Measurements from ENCODE around the gene ESPN.
"Not testable (repeated sequence)": the region's sequence is repeated elsewhere in the genome, so short reads cannot be mapped to it uniquely, and the experiment has no call there.

Gene ESPN

DNA sequence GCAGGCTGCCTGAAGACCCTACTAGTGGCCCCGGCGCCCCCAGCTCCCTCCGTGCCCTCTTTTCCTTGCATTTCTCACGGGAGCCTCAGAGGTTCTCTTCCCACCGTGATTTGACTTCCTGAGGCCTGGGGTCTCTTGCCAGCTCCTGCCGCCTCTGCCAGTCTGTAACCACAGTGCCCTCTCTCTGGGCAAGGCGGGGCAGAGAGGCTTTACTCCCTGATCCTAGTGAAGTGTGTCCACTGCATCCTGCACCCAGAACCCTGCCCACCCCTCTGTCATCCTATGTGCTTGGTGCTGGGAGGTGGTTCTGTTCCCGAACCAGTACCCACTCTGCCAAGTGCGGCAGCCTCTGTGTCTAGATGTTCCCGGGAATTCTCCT is 2.4 kb downstream of the ESPN start:
- H3K9me3 ChIP-seq (ENCODE audit: control insufficient read depth in 1 of 2, low read length in 2 of 2), result no peaks in the 10 kb centered on the region
- H3K27me3 ChIP-seq (ENCODE audit: control insufficient read depth in 1 of 2, insufficient read depth in 2 of 2, low read length in 2 of 2), result peaks cover 32 to 38% of the 10 kb centered on the region in 2 donors
- H3K36me3 ChIP-seq (ENCODE audit: control insufficient read depth in 1 of 2, insufficient read depth in 2 of 2, low read length in 2 of 2), result no peaks in the 10 kb centered on the region
- peaks cover 11 to 33% of the 10 kb centered on the region in 2 donors for H3K4me1 ChIP-seq (ENCODE audit: control insufficient read depth in 1 of 2, insufficient read depth in 2 of 2, low read length in 2 of 2)
- H3K4me3 ChIP-seq (ENCODE audit: low read depth in 1 of 2, low read length in 2 of 2), result no peak overlapping the region
- no peak overlapping the region for H3K27ac ChIP-seq (ENCODE audit: low read depth, low read length)
- H3K9ac ChIP-seq (ENCODE audit: low read depth in 1 of 2, low read length in 2 of 2), result no peak overlapping the region

DNA sequence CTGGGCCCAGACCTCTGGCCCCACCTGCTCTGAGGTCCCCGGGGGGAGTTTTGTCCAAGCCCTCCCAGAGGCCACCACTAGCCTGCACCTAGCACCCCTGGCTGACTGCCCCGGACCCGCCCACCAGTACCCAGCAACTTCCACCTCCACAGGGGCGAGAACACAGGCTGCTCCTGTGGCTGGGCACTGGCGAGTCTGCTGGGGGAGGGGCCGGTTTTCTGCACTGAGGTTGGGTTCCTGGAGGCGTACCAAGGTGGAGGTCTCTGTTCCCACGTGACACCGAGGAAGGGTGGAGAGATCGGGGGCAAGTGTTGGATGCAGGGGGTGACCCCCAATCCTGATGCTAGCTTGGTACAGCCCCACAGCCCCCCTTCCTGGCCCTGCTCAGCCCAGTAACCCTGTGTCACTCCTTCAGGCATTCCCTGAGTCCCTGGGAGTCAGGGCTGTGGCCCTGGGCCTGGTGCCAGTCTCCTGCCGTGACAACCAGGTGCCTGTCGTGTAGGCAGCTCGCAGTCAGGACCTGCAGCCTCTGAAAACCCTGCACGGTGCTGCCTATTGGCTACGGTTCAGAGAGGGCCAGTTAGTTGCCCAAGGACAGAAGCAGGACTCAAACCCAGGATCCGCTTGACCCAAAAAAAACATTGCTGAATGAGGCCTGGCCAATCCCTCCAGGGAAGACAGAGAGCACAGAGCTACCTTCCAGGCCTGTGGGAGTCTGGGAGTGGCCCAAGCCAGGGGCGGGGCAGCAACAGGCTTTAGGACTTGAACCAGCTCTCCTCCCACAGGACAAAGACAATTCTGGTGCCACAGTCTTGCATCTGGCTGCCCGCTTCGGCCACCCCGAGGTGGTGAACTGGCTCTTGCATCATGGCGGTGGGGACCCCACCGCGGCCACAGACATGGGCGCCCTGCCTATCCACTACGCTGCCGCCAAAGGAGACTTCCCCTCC is 3.1 kb downstream of the ESPN start:
- no peak overlapping the region for H3K9ac ChIP-seq (ENCODE audit: low read depth in 1 of 2, low read length in 2 of 2)
- no peak overlapping the region for H3K4me3 ChIP-seq (ENCODE audit: low read depth in 1 of 2, low read length in 2 of 2)
- H3K27me3 ChIP-seq (ENCODE audit: control insufficient read depth in 1 of 2, insufficient read depth in 2 of 2, low read length in 2 of 2), result peaks cover 30 to 38% of the 10 kb centered on the region in 2 donors
- H3K9me3 ChIP-seq (ENCODE audit: control insufficient read depth in 1 of 2, low read length in 2 of 2), result no peaks in the 10 kb centered on the region
- H3K36me3 ChIP-seq (ENCODE audit: control insufficient read depth in 1 of 2, insufficient read depth in 2 of 2, low read length in 2 of 2), result no peaks in the 10 kb centered on the region
- H3K27ac ChIP-seq (ENCODE audit: low read depth, low read length), result no peak overlapping the region
- H3K4me1 ChIP-seq (ENCODE audit: control insufficient read depth in 1 of 2, insufficient read depth in 2 of 2, low read length in 2 of 2), result peaks cover 11 to 33% of the 10 kb centered on the region in 2 donors

DNA sequence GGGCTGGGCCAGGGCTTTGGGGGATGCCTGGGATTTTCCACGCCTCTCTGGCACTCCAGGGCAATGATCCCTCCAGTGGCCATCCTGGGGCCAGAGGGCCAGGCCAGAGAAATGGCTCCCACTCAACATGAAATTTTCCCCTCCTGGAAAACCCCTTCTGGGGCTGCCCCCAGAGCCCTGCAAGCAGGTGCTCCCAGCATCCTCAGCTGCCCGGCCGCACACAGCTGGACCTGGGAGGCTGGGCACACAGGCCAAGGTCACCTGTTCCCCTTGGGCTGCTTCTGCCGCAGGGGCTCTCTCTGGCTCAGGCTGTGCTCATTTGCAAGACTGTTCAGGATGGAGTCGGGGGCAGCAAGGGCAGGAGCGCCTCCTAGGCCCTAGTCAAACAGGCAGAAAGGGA is 3.9 kb downstream of the ESPN start:
- not testable (repeated sequence) for H3K27ac ChIP-seq (ENCODE audit: low read depth, low read length); H3K4me3 ChIP-seq (ENCODE audit: low read depth in 1 of 2, low read length in 2 of 2); H3K9me3 ChIP-seq (ENCODE audit: control insufficient read depth in 1 of 2, low read length in 2 of 2); H3K36me3 ChIP-seq (ENCODE audit: control insufficient read depth in 1 of 2, insufficient read depth in 2 of 2, low read length in 2 of 2); H3K9ac ChIP-seq (ENCODE audit: low read depth in 1 of 2, low read length in 2 of 2)
- Histone ChIP-seq H3K4me1 (ENCODE audit: control insufficient read depth in 1 of 2, insufficient read depth in 2 of 2, low read length in 2 of 2) (peaks cover 11 to 28% of the 10 kb centered on the region in 2 donors), H3K27me3 (ENCODE audit: control insufficient read depth in 1 of 2, insufficient read depth in 2 of 2, low read length in 2 of 2) (peaks cover 23 to 34% of the 10 kb centered on the region in 2 donors)

DNA sequence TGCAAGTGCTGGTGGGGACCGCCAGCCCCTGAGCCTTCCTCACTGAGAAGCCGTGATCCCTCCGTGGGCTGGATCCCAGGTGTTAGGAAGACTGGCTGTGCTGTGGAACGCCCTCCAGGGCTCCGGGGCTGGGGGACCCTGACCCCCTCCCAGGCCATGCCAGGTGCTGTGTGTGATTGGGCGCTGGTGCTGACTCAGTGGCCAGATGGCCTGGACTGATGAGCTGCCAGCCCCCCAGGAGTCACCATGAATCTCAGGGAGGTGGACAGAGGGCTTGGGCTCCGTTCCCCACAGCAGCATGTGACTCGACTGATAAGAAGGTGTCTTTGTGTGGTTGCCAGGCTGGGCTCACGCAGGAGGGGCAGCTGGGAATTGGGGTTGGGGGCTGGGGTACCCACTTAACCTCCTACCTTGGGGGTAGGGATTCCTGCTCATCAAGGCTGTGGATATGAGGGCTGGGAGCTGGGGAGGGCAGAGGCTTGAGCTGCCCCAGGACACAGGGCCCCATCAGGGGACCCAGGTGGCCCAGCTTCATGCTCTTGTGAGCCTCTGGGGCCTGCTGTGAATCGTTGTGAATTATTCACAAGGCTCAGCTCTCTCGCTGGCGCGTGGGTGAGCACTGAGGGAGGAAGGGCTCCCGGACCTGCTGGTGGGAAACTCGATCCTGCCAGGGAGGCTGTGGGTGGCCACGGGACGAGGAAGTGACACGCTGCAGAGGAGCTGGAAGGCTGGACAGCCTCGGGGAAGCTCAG is 5.3 kb downstream of the ESPN start:
- H3K27ac ChIP-seq (ENCODE audit: low read depth, low read length); H3K9me3 ChIP-seq (ENCODE audit: control insufficient read depth in 1 of 2, low read length in 2 of 2); H3K36me3 ChIP-seq (ENCODE audit: control insufficient read depth in 1 of 2, insufficient read depth in 2 of 2, low read length in 2 of 2); H3K4me3 ChIP-seq (ENCODE audit: low read depth in 1 of 2, low read length in 2 of 2); H3K9ac ChIP-seq (ENCODE audit: low read depth in 1 of 2, low read length in 2 of 2): not testable (repeated sequence)
- Histone ChIP-seq H3K27me3 (ENCODE audit: control insufficient read depth in 1 of 2, insufficient read depth in 2 of 2, low read length in 2 of 2) (peaks cover 11 to 22% of the 10 kb centered on the region in 2 donors), H3K4me1 (ENCODE audit: control insufficient read depth in 1 of 2, insufficient read depth in 2 of 2, low read length in 2 of 2) (peaks cover 5 to 18% of the 10 kb centered on the region in 2 donors)

DNA sequence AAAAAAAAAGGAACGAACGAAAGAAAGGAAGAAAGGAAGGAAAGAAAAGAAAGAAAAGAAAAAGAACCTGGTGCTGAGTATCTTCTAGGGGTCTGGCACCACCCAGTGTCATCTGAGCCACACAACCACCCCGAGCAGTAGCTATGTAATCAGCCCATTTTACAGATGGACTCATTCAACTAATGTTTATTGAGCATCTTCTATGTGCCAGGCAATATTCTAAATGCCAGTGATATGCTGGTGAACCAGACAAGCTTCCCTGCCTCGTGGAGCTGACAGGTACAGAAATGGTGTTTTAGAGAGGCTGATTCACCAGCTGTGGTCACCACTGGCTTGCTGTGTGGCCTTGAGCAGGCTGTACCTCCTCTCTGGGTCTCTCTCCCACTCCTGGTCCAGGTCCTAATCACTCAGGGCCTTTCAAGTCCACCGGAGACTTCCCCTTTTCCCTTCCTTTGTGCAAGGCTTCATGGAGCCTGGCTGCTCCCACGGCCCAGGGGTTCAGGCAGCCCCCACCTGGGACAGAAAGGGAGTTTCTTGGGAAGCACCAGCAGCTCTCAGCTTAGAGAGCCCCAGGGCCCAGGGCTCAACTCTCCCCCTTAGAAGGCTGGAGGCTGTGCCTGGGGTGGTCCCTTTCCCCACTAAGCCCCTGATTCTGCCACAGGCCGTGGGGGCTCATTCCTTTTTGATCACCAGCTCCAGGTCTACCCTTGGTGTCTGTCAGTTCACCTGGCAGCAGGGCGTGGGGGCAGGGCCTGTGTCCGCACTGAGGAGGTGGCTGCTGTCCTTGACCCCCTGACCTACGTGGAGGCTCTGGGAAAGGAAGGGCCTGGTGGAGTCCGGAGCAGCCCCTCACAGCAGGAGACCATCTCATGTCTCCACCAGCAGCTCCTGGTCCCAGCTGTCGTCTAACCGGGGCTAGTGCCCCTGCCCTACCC is 7.3 kb downstream of the ESPN start:
- H3K4me1 ChIP-seq (ENCODE audit: control insufficient read depth in 1 of 2, insufficient read depth in 2 of 2, low read length in 2 of 2), result peaks cover 0 to 13% of the 10 kb centered on the region in 2 donors
- H3K36me3 ChIP-seq (ENCODE audit: control insufficient read depth in 1 of 2, insufficient read depth in 2 of 2, low read length in 2 of 2); H3K27ac ChIP-seq (ENCODE audit: low read depth, low read length); H3K9ac ChIP-seq (ENCODE audit: low read depth in 1 of 2, low read length in 2 of 2); H3K9me3 ChIP-seq (ENCODE audit: control insufficient read depth in 1 of 2, low read length in 2 of 2); H3K4me3 ChIP-seq (ENCODE audit: low read depth in 1 of 2, low read length in 2 of 2); H3K27me3 ChIP-seq (ENCODE audit: control insufficient read depth in 1 of 2, insufficient read depth in 2 of 2, low read length in 2 of 2): not testable (repeated sequence)

DNA sequence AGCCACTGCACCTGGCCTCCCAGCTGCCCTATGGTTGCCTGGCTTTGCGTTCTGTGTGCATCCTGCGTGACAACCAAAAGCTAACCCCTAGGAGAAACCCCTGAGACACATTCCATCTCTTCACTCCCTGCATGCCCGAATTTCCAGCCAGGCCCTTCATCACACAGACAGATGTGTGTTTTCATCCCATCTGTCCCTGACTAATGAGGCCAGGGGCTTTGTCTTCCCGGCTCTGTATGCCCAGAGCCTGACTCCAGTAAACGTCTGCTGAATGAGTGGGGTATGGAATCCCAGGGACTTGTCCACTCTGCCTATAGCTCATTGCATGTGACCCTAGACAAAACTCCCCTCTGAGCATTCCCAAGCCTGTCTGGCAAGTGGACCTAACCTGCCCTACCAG is 9.6 kb downstream of the ESPN start:
- Histone ChIP-seq H3K4me3 (ENCODE audit: low read depth in 1 of 2, low read length in 2 of 2) (no peak overlapping the region), H3K36me3 (ENCODE audit: control insufficient read depth in 1 of 2, insufficient read depth in 2 of 2, low read length in 2 of 2) (no peaks in the 10 kb centered on the region), H3K27me3 (ENCODE audit: control insufficient read depth in 1 of 2, insufficient read depth in 2 of 2, low read length in 2 of 2) (no peaks in the 10 kb centered on the region), H3K9ac (ENCODE audit: low read depth in 1 of 2, low read length in 2 of 2) (no peak overlapping the region), H3K4me1 (ENCODE audit: control insufficient read depth in 1 of 2, insufficient read depth in 2 of 2, low read length in 2 of 2) (no peaks in the 10 kb centered on the region), H3K27ac (ENCODE audit: low read depth, low read length) (no peak overlapping the region), H3K9me3 (ENCODE audit: control insufficient read depth in 1 of 2, low read length in 2 of 2) (no peaks in the 10 kb centered on the region)

DNA sequence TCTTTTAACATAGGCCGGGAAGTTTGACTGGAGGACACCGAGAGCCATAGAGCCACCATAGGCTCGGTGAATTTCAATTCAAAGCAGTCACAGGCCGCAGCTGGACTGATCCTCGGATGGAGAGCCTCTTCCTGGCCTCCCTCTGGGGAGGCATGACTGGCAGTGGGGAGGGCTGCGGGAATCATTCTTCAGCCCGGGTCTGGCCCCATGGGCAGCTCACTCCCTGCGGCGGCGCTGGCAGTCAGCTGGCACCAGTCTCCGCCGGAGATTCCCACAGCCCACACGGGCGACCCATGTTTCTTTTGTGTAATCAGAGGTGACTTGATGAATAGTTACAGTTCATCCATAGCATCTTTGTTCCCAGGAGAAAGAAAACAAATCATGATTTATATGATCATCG is 10.6 kb downstream of the ESPN start:
- no peak overlapping the region for H3K27ac ChIP-seq (ENCODE audit: low read depth, low read length)
- no peaks in the 10 kb centered on the region for H3K27me3 ChIP-seq (ENCODE audit: control insufficient read depth in 1 of 2, insufficient read depth in 2 of 2, low read length in 2 of 2)
- no peak overlapping the region for H3K4me3 ChIP-seq (ENCODE audit: low read depth in 1 of 2, low read length in 2 of 2)
- no peaks in the 10 kb centered on the region for H3K9me3 ChIP-seq (ENCODE audit: control insufficient read depth in 1 of 2, low read length in 2 of 2)
- no peak overlapping the region for H3K9ac ChIP-seq (ENCODE audit: low read depth in 1 of 2, low read length in 2 of 2)
- no peaks in the 10 kb centered on the region for H3K36me3 ChIP-seq (ENCODE audit: control insufficient read depth in 1 of 2, insufficient read depth in 2 of 2, low read length in 2 of 2)
- H3K4me1 ChIP-seq (ENCODE audit: control insufficient read depth in 1 of 2, insufficient read depth in 2 of 2, low read length in 2 of 2), result no peaks in the 10 kb centered on the region

DNA sequence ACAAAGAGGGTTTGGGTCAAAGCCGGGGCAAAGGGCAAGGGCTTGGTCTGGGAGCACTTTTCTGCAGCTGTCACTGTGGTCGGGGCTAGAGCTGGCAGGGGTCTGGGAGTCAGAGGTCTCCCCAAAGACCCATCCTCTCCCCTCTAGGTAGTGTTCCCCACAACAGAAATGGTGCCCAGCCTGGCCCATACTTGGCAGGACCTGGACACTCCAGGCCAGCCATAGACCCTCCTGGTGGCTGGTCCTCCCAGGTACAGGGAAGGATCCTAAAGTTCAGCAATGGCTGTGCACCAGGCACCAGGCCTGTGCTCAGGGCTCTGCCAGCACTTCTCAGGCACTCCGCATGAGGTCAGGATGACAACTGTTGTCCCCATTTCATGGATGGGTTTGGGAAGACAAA is 11.0 kb downstream of the ESPN start:
- Histone ChIP-seq H3K27ac (ENCODE audit: low read depth, low read length) (no peak overlapping the region), H3K4me3 (ENCODE audit: low read depth in 1 of 2, low read length in 2 of 2) (no peak overlapping the region), H3K4me1 (ENCODE audit: control insufficient read depth in 1 of 2, insufficient read depth in 2 of 2, low read length in 2 of 2) (no peaks in the 10 kb centered on the region), H3K36me3 (ENCODE audit: control insufficient read depth in 1 of 2, insufficient read depth in 2 of 2, low read length in 2 of 2) (no peaks in the 10 kb centered on the region), H3K9ac (ENCODE audit: low read depth in 1 of 2, low read length in 2 of 2) (no peak overlapping the region), H3K27me3 (ENCODE audit: control insufficient read depth in 1 of 2, insufficient read depth in 2 of 2, low read length in 2 of 2) (no peaks in the 10 kb centered on the region), H3K9me3 (ENCODE audit: control insufficient read depth in 1 of 2, low read length in 2 of 2) (no peaks in the 10 kb centered on the region)

DNA sequence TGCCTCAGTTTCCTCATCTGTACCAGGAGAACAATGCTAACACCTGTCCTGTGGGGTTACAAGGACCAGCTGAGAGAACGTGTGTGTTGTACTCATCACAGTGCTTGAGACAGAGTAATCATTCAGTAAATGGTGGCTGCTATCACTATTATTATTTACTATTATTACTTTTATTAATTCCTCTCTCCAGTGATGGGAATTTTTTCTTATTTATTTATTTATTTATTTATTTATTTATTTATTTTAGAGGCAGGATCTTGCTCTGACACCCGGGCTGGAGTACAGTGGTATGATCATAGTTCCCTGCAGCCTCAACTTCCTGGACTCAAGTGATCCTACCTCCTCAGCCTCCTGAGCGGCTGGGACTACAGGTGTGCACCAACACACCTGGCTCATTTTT is 11.7 kb downstream of the ESPN start:
- not testable (repeated sequence) for H3K27ac ChIP-seq (ENCODE audit: low read depth, low read length); H3K4me3 ChIP-seq (ENCODE audit: low read depth in 1 of 2, low read length in 2 of 2); H3K36me3 ChIP-seq (ENCODE audit: control insufficient read depth in 1 of 2, insufficient read depth in 2 of 2, low read length in 2 of 2); H3K9me3 ChIP-seq (ENCODE audit: control insufficient read depth in 1 of 2, low read length in 2 of 2); H3K27me3 ChIP-seq (ENCODE audit: control insufficient read depth in 1 of 2, insufficient read depth in 2 of 2, low read length in 2 of 2); H3K4me1 ChIP-seq (ENCODE audit: control insufficient read depth in 1 of 2, insufficient read depth in 2 of 2, low read length in 2 of 2); H3K9ac ChIP-seq (ENCODE audit: low read depth in 1 of 2, low read length in 2 of 2)
